ENCODE data around the gene CES2. TPM values are rescaled to one million over a fixed set of nuclear protein-coding genes. Genes with fewer than 3 reads are reported as not detected.

The CES2 gene
- total RNA-seq, 3 donors from 2014 or later: 180 to 566 (median 456) TPM

GRCh38 chr16:66924527-66925321 is 10.6 kb upstream of the CES2 start:
- peak; percentile 80 for ATAC-seq
- peak; percentile 65 to 71 (median 69) for DNase-seq

GRCh38 chr16:66925322-66925840 is 9.9 kb upstream of the CES2 start, which contains the start of gene RRAD:
RRAD (minus strand) TSS chr16:66925535; CDS start chr16:66925179, 356 bp downstream.
- intact Hi-C loops (cut with DNase I, micrococcal nuclease): loop anchor here in 1 of 2 donors (5.0 kb wide), 1 partner anchor 33 kb away; no protein-coding TSS in a partner anchor
- TF ChIP-seq CTCF (IDR thresholded peaks at IDR 0.05): no peak
- peak in 1 of 3 donors; percentile 53 for DNase-seq
- H3K4me1 ChIP-seq (ENCODE audit: low read depth): peaks cover 8% of the 10 kb centered on the region
- H3K36me3 ChIP-seq (ENCODE audit: low read depth): no peaks in the 10 kb centered on the region
- no peak within 1 kb of the TSS for H3K4me3 ChIP-seq
- ATAC-seq: peak; percentile 22
- no peaks in the 10 kb centered on the region for H3K9me3 ChIP-seq

More at GRCh38 chr16:66924527-66925321, 10.6 kb upstream of the CES2 start:
- peak; percentile 39 for TF ChIP-seq CTCF (IDR thresholded peaks at IDR 0.05)
- H3K36me3 ChIP-seq (ENCODE audit: low read depth): no peaks in the 10 kb centered on the region
- intact Hi-C loops (cut with DNase I, micrococcal nuclease): loop anchor here in 1 of 2 donors (5.0 kb wide), 1 partner anchor 32 kb away; no protein-coding TSS in a partner anchor
- H3K9me3 ChIP-seq: no peaks in the 10 kb centered on the region
- H3K4me1 ChIP-seq (ENCODE audit: low read depth): peaks cover 8% of the 10 kb centered on the region
- H3K4me3 ChIP-seq: no peak overlapping the region

GRCh38 chr16:66926171-66926947 is 9.0 kb upstream of the CES2 start:
- no peak for ATAC-seq
- Histone ChIP-seq H3K4me3 (no peak overlapping the region), H3K9me3 (no peaks in the 10 kb centered on the region), H3K36me3 (ENCODE audit: low read depth) (no peaks in the 10 kb centered on the region), H3K4me1 (ENCODE audit: low read depth) (peaks cover 8% of the 10 kb centered on the region)
- DNase-seq: no peak
- intact Hi-C loops (cut with DNase I, micrococcal nuclease): loop anchor here in 1 of 2 donors (5.0 kb wide), 1 partner anchor 34 kb away; no protein-coding TSS in a partner anchor
- no peak for TF ChIP-seq CTCF (IDR thresholded peaks at IDR 0.05)

GRCh38 chr16:66926961-66927436 is 8.3 kb upstream of the CES2 start:
- DNase-seq (no peak), ATAC-seq (no peak)
- TF ChIP-seq CTCF (IDR thresholded peaks at IDR 0.05): no peak
- intact Hi-C loops (cut with DNase I, micrococcal nuclease): loop anchor here in 1 of 2 donors (5.0 kb wide), 1 partner anchor 35 kb away; no protein-coding TSS in a partner anchor
- peaks cover 8% of the 10 kb centered on the region for H3K4me1 ChIP-seq (ENCODE audit: low read depth)
- no peaks in the 10 kb centered on the region for H3K36me3 ChIP-seq (ENCODE audit: low read depth)
- no peak overlapping the region for H3K4me3 ChIP-seq
- no peaks in the 10 kb centered on the region for H3K9me3 ChIP-seq

- TF ChIP-seq CTCF (IDR thresholded peaks at IDR 0.05): no peak
- DNase-seq (no peak), ATAC-seq (no peak)
- H3K9me3 ChIP-seq: no peaks in the 10 kb centered on the region
- H3K4me1 ChIP-seq (ENCODE audit: low read depth): peaks cover 15% of the 10 kb centered on the region
- no peak overlapping the region for H3K4me3 ChIP-seq
- H3K36me3 ChIP-seq (ENCODE audit: low read depth): no peaks in the 10 kb centered on the region
- intact Hi-C loops (cut with DNase I, micrococcal nuclease): loop anchor here in 1 of 2 donors (5.0 kb wide), 1 partner anchor 36 kb away; no protein-coding TSS in a partner anchor
Measured at GRCh38 chr16:66927918-66928649, 7.2 kb upstream of the CES2 start.

Measured in mucosa of descending colon (tissue), 3 donors.